Fibroblast of pulmonary artery (primary cell): ENCODE measurements around the gene IL1RAPL1.

Experiments used
- DNase-seq: peaks from one replicate; pipeline ENCODE4 v3.0.0-alpha.2; 2010; ENCODE audit warnings: low read depth
- H3K4me3 ChIP-seq: replicated peaks from 2 replicates; pipeline ENCODE4 v1.5.1; 2011; ENCODE audit warnings: low read depth, mild to moderate bottlenecking, control low read depth, low read length, moderate library complexity
- CTCF ChIP-seq: IDR thresholded peaks from 2 replicates; pipeline ENCODE4 v1.5.1; 2011; ENCODE audit warnings: mild to moderate bottlenecking, control low read depth, low read length, inconsistent platforms; ENCODE audit errors: missing control alignments

IL1RAPL1 gene

GRCh38 chrX:29155286-29155685 is 568.0 kb downstream of the IL1RAPL1 start:
- TF ChIP-seq CTCF = no peak
- H3K4me3 ChIP-seq = no peak overlapping the region
- no peak for DNase-seq

- peak; percentile 90 for DNase-seq
- no peak overlapping the region for H3K4me3 ChIP-seq
- no peak for TF ChIP-seq CTCF
These were observed 585.6 kb downstream of the IL1RAPL1 start for GRCh38 chrX:29172880-29173279.

- no peak overlapping the region for H3K4me3 ChIP-seq
- DNase-seq = no peak
- TF ChIP-seq CTCF = no peak
These were observed 600.0 kb downstream of the IL1RAPL1 start for GRCh38 chrX:29187264-29187663.

GRCh38 chrX:29196501-29196900 is 609.3 kb downstream of the IL1RAPL1 start:
- no peak for TF ChIP-seq CTCF
- H3K4me3 ChIP-seq = no peak overlapping the region
- no peak for DNase-seq

GRCh38 chrX:29215251-29215650 is 628.0 kb downstream of the IL1RAPL1 start:
- no peak overlapping the region for H3K4me3 ChIP-seq
- peak; percentile 19 for DNase-seq
- no peak for TF ChIP-seq CTCF

GRCh38 chrX:29225670-29226069 is 638.4 kb downstream of the IL1RAPL1 start:
- no peak for TF ChIP-seq CTCF
- no peak for DNase-seq

GRCh38 chrX:29229802-29230201 is 642.6 kb downstream of the IL1RAPL1 start:
- DNase-seq = no peak
- no peak for TF ChIP-seq CTCF
- H3K4me3 ChIP-seq = no peak overlapping the region

More at GRCh38 chrX:29225670-29226069, 638.4 kb downstream of the IL1RAPL1 start:
- H3K4me3 ChIP-seq = no peak overlapping the region
